ENCODE measurements around the gene POC1A.

POC1A gene

DNA sequence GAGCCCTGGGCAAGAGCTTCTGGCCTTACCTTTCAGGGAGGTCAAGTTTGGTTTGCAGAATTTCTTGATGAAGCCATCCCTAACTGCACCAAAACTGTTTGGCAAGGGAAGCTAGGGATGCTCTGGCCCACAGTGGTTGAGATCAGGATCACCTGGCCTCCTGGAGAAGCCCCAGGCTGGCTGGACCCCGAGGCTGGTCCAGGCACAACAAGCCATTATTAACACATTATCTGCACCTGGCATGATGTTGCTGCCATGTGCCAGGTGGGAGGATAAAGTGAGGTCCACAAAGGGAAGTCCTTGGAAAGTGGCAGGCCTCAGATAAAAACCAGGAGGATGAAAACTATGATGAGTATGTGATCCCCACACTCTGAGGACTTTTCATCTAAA is 62.0 kb downstream of the POC1A start:
- no peak overlapping the region for H3K27ac ChIP-seq
- H3K4me1 ChIP-seq (ENCODE audit: low read depth, poor library complexity, severe bottlenecking) = no peaks in the 10 kb centered on the region
- H3K4me2 ChIP-seq = no peak overlapping the region
- H4K20me1 ChIP-seq (ENCODE audit: insufficient read depth) = no peaks in the 10 kb centered on the region
- H3K79me2 ChIP-seq (ENCODE audit: insufficient read depth, low read depth) = no peaks in the 10 kb centered on the region
- H3K36me3 ChIP-seq (ENCODE audit: insufficient read depth) = no peaks in the 10 kb centered on the region
- TF ChIP-seq, protein P1, sequence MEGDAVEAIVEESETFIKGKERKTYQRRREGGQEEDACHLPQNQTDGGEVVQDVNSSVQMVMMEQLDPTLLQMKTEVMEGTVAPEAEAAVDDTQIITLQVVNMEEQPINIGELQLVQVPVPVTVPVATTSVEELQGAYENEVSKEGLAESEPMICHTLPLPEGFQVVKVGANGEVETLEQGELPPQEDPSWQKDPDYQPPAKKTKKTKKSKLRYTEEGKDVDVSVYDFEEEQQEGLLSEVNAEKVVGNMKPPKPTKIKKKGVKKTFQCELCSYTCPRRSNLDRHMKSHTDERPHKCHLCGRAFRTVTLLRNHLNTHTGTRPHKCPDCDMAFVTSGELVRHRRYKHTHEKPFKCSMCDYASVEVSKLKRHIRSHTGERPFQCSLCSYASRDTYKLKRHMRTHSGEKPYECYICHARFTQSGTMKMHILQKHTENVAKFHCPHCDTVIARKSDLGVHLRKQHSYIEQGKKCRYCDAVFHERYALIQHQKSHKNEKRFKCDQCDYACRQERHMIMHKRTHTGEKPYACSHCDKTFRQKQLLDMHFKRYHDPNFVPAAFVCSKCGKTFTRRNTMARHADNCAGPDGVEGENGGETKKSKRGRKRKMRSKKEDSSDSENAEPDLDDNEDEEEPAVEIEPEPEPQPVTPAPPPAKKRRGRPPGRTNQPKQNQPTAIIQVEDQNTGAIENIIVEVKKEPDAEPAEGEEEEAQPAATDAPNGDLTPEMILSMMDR (conservative IDR thresholded peaks at IDR 0.05; ENCODE audit: low read depth, low read length) = no peak
- H3K4me3 ChIP-seq (IDR thresholded peaks at IDR 0.05; ENCODE audit: insufficient read depth, low read depth, low read length) = no peak overlapping the region
- H2AFZ ChIP-seq (ENCODE audit: low read depth) = no peak overlapping the region
- H3K27me3 ChIP-seq (ENCODE audit: insufficient read depth, low read depth) = no peaks in the 10 kb centered on the region
- H3K9ac ChIP-seq = no peak overlapping the region

DNA sequence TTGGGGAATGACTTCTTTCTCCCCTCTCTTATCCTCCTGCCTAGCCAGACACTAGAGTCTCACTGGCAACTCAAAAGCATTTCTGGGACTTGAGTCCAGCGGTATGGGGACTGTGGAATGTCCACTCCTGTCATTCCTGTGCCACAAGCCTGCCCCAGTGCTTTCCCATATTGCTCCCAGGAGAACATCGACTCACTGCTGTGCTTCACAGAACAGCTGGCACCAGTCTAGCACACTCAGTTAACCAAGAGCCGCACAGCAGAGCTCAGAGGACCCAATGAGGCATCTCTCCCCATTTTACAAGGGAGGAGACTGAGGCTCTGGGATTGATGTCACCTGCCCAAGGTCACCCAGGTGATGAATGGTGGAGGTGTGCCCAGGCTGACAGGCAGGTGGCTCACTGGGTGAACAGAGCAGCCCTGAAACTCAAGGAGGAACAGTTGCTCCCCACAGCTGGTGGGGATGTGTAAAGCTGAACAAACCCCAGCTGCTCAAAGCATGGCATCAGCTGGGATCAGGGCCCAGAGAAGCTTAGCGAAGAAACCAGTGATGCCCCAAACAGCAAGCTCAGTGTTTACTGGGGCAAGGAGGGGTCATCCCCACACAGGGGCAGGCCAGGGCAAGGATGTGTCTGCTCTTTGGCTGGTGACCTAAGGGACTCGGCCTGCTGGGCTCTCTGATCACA is 62.5 kb downstream of the POC1A start:
- Histone ChIP-seq H4K20me1 (ENCODE audit: insufficient read depth) (no peaks in the 10 kb centered on the region), H3K36me3 (ENCODE audit: insufficient read depth) (no peaks in the 10 kb centered on the region), H3K9ac (no peak overlapping the region), H3K4me3 (IDR thresholded peaks at IDR 0.05; ENCODE audit: insufficient read depth, low read depth, low read length) (no peak overlapping the region), H3K4me1 (ENCODE audit: low read depth, poor library complexity, severe bottlenecking) (no peaks in the 10 kb centered on the region), H3K27me3 (ENCODE audit: insufficient read depth, low read depth) (no peaks in the 10 kb centered on the region), H2AFZ (ENCODE audit: low read depth) (no peak overlapping the region), H3K27ac (no peak overlapping the region), H3K79me2 (ENCODE audit: insufficient read depth, low read depth) (no peaks in the 10 kb centered on the region), H3K4me2 (no peak overlapping the region)
- TF ChIP-seq, protein P1 (conservative IDR thresholded peaks at IDR 0.05; ENCODE audit: low read depth, low read length) = no peak

DNA sequence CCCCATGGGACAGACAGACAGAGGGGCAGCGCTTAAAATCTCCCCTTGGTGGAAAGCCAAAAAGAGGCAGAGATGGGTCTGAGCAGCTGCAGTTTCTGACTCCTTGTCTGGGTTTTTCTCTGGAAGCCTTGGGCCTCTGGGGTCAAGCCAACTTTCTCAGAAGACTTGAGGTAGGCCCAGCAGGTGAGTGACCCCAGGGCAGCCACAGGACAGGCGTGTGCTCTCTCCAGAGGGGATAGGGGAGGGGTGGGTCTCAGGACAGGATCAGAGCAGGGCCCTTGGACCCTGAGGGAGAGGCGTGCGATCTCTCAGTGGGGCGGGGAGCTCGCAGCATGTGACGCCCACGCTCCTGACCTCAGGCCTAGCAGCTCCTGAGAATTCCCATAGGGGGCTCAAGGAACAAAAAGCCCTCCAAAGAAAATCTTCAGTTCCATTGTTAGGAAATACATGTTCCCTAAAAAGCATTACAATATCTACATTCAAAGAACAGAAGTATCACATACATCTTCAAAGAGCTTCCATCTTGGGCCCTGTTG is 63.2 kb downstream of the POC1A start:
- Histone ChIP-seq H4K20me1 (ENCODE audit: insufficient read depth) (no peaks in the 10 kb centered on the region), H3K4me1 (ENCODE audit: low read depth, poor library complexity, severe bottlenecking) (no peaks in the 10 kb centered on the region), H2AFZ (ENCODE audit: low read depth) (no peak overlapping the region), H3K4me2 (no peak overlapping the region), H3K36me3 (ENCODE audit: insufficient read depth) (no peaks in the 10 kb centered on the region), H3K79me2 (ENCODE audit: insufficient read depth, low read depth) (no peaks in the 10 kb centered on the region), H3K9ac (no peak overlapping the region), H3K27me3 (ENCODE audit: insufficient read depth, low read depth) (no peaks in the 10 kb centered on the region), H3K4me3 (IDR thresholded peaks at IDR 0.05; ENCODE audit: insufficient read depth, low read depth, low read length) (no peak overlapping the region), H3K27ac (no peak overlapping the region)
- TF ChIP-seq, protein P1 (conservative IDR thresholded peaks at IDR 0.05; ENCODE audit: low read depth, low read length) = no peak

GRCh38 chr3:52090131-52090932 is 63.9 kb downstream of the POC1A start:
- Histone ChIP-seq H3K36me3 (ENCODE audit: insufficient read depth) (no peaks in the 10 kb centered on the region), H3K27me3 (ENCODE audit: insufficient read depth, low read depth) (no peaks in the 10 kb centered on the region), H3K4me2 (no peak overlapping the region), H3K79me2 (ENCODE audit: insufficient read depth, low read depth) (no peaks in the 10 kb centered on the region), H3K9ac (no peak overlapping the region), H2AFZ (ENCODE audit: low read depth) (no peak overlapping the region), H4K20me1 (ENCODE audit: insufficient read depth) (no peaks in the 10 kb centered on the region), H3K27ac (no peak overlapping the region), H3K4me3 (IDR thresholded peaks at IDR 0.05; ENCODE audit: insufficient read depth, low read depth, low read length) (no peak overlapping the region), H3K4me1 (ENCODE audit: low read depth, poor library complexity, severe bottlenecking) (no peaks in the 10 kb centered on the region)
- TF ChIP-seq, protein P1 (conservative IDR thresholded peaks at IDR 0.05; ENCODE audit: low read depth, low read length) = no peak

Measured in KMS-11 (cell line).